Activated CD4-positive, alpha-beta T cell treated with anti-CD3 and anti-CD28 coated beads, Interleukin-2, amount 50 U/mL, for 48 hours (primary cell): Measurements from ENCODE around the gene FSTL4.

Experiments used
- DNase-seq, 2 experiments: peaks; one replicate each; pipeline ENCODE4 v3.0.0-alpha.2; 2020

FSTL4 gene

GRCh38 chr5:133336121-133336968 is 276.0 kb downstream of the FSTL4 start:
- no peak for DNase-seq

- DNase-seq, result no peak
These were observed 277.3 kb downstream of the FSTL4 start for GRCh38 chr5:133334796-133335639.

GRCh38 chr5:133333326-133334150 is 278.8 kb downstream of the FSTL4 start:
- no peak for DNase-seq

GRCh38 chr5:133332439-133333024 is 279.8 kb downstream of the FSTL4 start:
- DNase-seq, result no peak

DNA sequence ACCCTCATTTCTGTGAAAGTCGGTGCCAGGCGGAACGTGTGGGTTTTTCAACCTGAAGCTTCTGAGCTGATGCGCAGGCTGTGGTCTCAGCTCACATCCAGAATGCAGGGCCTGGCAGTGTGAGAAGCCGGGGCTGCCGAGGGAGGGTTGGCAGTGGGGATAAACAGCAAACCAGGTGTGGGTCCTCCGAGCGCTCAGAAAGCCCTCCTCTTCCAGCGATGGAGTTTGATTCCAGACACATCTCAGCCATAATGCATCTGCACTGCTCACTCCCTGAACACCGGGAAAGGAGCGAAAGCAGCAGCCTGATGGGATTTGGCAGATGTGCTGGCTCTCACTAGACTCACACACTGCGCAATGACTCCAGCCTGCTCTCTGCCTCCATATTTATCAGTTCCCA is 280.4 kb downstream of the FSTL4 start:
- no peak for DNase-seq

- no peak for DNase-seq
These were observed 281.4 kb downstream of the FSTL4 start for GRCh38 chr5:133330956-133331355.

DNA sequence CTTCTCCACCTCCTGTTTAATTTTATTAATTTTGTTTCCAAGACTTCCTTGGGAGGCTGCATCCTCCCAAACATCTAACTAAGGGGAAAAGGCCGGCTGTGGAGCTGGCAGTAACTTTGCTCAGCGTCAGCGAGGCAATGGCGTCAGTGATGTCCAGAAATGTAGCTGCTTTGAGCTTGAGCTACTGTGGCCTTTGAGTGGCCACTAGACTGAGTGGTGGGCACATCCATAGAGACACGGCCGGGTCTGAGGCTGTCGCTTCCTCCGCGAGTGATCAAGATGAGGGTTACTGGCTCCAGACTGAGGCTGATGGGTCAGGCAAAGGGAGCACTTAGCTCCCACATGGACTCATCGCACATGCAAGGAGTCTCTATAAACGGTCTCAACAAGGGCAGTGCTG is 283.5 kb downstream of the FSTL4 start:
- DNase-seq, result no peak

GRCh38 chr5:133327946-133328401 is 284.4 kb downstream of the FSTL4 start:
- DNase-seq, result no peak

DNA sequence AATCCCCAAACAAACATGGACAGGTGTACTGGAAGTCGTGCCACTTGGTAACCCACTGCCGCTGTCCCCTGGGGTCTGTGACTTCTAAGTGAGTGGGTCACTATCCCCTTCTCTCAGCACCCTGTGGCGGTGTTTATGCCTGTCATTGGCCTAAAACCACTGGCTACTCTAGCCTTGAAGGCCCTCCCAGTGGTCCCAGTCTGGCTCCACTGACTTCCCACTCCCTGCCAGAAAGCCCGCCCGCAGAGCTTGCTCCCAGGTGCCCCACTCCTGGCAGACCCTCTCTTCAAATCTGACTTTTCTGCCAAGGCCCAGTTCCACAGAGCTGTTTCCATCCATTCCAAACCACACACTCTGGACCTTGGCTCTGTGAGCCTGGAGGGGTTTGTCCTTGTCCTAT is 286.0 kb downstream of the FSTL4 start:
- DNase-seq, result no peak

DNA sequence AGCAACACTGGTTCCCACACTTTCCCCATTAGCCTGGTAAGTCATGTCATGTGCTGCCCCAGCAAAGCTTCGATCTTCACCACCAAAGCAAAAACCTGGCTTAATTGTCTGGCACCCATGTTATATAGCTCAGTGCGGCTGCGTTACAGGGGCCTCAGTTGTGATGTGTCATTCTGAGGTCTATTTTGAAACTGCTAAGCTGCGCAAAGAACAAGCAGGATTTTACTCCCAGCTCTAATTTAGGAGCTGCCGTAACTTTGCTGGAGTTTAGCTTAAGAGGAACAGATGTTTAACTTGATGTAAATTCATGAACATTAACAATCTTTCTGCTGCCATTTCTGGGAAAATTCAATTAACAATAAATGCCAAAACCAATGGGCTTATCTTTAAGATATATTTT is 286.5 kb downstream of the FSTL4 start:
- DNase-seq, result no peak

DNA sequence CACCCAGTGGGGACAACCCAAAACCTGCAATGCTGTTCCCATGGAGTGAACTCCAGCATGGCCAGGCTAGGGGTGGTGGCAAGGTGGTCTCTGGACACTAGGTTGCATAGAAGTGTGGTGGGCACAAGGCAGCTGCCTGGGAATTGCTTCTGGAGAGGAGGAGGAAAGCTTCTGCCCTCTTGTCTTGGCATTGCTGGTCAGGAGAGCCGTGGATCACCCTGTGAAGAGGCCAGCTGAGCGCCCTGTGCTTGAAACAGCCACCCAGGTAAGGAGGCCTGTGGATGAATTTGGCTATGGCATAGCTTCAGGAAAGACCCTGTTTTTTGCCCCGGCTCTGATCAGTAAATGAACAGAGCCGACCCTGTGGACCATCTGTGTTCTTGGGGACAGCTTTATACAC is 287.4 kb downstream of the FSTL4 start:
- DNase-seq, result no peak

- no peak for DNase-seq
These were observed 288.6 kb downstream of the FSTL4 start for GRCh38 chr5:133323494-133324457.

DNA sequence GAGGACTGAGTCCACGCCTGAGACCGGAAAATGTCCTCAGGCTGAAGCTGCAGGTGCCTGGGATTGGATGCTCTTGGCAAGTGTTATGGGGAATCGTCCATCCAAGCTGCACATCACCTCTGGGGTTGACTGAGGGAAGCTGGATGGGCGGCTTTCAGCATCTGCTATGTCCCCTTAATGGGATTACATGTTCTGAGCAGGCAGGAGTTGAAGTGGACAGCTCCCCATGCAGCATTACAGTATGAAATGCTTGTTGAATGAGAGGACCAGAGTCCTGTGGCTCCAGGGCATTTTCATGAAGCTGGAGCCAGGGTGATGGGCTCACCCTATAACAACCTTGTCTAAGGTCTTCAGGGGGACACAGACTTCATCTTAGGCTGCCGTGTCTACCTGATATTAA is 289.6 kb downstream of the FSTL4 start:
- DNase-seq, result no peak

- peak; percentile 56 to 68 for DNase-seq
These were observed 290.4 kb downstream of the FSTL4 start for GRCh38 chr5:133321833-133322420.

DNA sequence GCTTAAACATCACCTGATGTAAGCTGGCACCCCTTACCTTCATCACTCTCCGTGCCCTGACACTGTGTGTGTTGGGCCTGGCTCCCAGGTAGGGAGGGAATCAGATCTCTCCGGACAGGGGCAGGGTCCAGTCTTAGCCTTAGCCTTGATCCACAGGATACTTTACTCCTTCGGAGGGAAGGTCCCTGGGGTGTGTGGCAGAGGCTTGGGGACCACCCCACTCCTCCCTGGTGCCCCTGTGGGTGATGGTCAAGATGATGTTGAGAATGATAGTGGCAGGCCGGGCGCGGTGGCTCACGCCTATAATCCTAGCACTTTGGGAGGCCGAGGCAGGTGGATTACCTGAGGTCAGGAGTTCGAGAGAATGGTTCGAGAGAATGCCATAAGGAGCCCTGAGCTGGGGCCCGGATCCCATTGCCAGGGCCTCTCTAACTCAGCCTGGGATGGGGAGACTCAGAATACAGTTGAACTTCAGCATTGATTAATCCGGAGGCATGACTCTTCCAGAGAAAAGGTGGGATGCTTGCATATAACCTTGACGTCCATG is 291.0 kb downstream of the FSTL4 start:
- DNase-seq, result no peak

- no peak for DNase-seq
These were observed 292.3 kb downstream of the FSTL4 start for GRCh38 chr5:133319905-133320520.

- no peak for DNase-seq
These were observed 293.1 kb downstream of the FSTL4 start for GRCh38 chr5:133319244-133319643.

DNA sequence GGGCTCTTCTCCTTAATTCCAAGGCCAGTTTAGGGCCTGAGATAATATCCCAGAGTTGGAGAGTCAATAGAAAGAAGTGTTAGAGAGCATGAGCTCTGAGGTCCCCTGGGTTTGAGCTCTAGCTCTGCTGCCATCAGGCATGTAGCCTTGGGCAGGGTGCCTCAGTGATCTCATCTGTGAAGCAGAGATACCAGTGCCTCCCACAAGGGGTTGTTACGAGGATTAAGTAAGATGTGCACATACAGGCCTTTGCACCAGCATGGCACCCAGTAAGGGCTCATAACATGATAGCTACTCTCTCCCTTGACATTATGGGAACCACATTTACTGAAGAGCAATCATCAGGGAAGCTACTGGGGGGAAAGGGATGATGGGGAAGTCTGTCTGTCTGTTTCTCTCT is 294.8 kb downstream of the FSTL4 start:
- DNase-seq, result no peak

GRCh38 chr5:133316346-133317343 is 295.7 kb downstream of the FSTL4 start:
- DNase-seq, result no peak
